ENCODE results near the gene STC2. TPM values are rescaled to one million over a fixed set of nuclear protein-coding genes. Genes with fewer than 3 reads are reported as not detected.
"Not testable (repeated sequence)": the region's sequence is repeated elsewhere in the genome, so short reads cannot be mapped to it uniquely, and the experiment has no call there.

The STC2 gene
- total RNA-seq, 1 experiment from 2014 or later: 224 TPM

- H3K27ac Mint-ChIP-seq (ENCODE audit: unreplicated experiment): no peak overlapping the region
- ChIA-PET POLR2A (no interaction called here), CTCF (no interaction called here)
- no peaks in the 10 kb centered on the region; the same call in 1 of the 2 replicates for H3K27me3 ChIP-seq (replicated peaks; ENCODE audit: control insufficient read depth, insufficient read depth, low read length)
- no peaks in the 10 kb centered on the region for H3K9me3 ChIP-seq
- H3K36me3 Mint-ChIP-seq (ENCODE audit: insufficient read depth, unreplicated experiment): no peaks in the 10 kb centered on the region
- intact Hi-C loops (cut with micrococcal nuclease; ENCODE audit: unreplicated experiment): no loop called here
- peaks cover 12% of the 10 kb centered on the region for H3K9me3 Mint-ChIP-seq (ENCODE audit: unreplicated experiment)
- DNase-seq: no peak
- no peak for TF ChIP-seq CTCF (IDR thresholded peaks at IDR 0.05; ENCODE audit: insufficient read depth in 1 of 2, low read depth in 1 of 2, low read length in 1 of 2, severe bottlenecking in 1 of 2, unreplicated experiment in 1 of 2)
- no TSS peak for BruUV-seq (replicated peaks)
- peaks cover 8% of the 10 kb centered on the region for H3K4me1 Mint-ChIP-seq (ENCODE audit: low read depth, unreplicated experiment)
- no peak overlapping the region for H3K4me3 Mint-ChIP-seq (ENCODE audit: unreplicated experiment)
- H3K27me3 Mint-ChIP-seq (ENCODE audit: insufficient read depth, unreplicated experiment): peaks cover 12% of the 10 kb centered on the region
- H3K4me3 ChIP-seq (ENCODE audit: low read depth, low read length): no peak overlapping the region
- peaks cover 8% of the 10 kb centered on the region; the same call in 1 of the 2 replicates for H3K4me1 ChIP-seq
- H3K36me3 ChIP-seq (ENCODE audit: control insufficient read depth, insufficient read depth, low read length): no peaks in the 10 kb centered on the region
These were observed 39.6 kb downstream of the STC2 start for GRCh38 chr5:173288632-173289031.

- ChIA-PET POLR2A (no interaction called here), CTCF (interaction anchor here (1.5 kb wide), 1 partner anchor 9 kb away, joined by 3 read pairs; no protein-coding TSS in a partner anchor)
- no peak for TF ChIP-seq CTCF (IDR thresholded peaks at IDR 0.05; ENCODE audit: insufficient read depth in 1 of 2, low read depth in 1 of 2, low read length in 1 of 2, severe bottlenecking in 1 of 2, unreplicated experiment in 1 of 2)
- Mint-ChIP-seq H3K4me1 (ENCODE audit: low read depth, unreplicated experiment) (peaks cover 8% of the 10 kb centered on the region), H3K9me3 (ENCODE audit: unreplicated experiment) (peaks cover 12% of the 10 kb centered on the region), H3K4me3 (ENCODE audit: unreplicated experiment) (no peak overlapping the region), H3K27ac (ENCODE audit: unreplicated experiment) (no peak overlapping the region), H3K27me3 (ENCODE audit: insufficient read depth, unreplicated experiment) (peaks cover 12% of the 10 kb centered on the region), H3K36me3 (ENCODE audit: insufficient read depth, unreplicated experiment) (no peaks in the 10 kb centered on the region)
- H3K4me3 ChIP-seq (ENCODE audit: low read depth, low read length): no peak overlapping the region
- no TSS peak for BruUV-seq (replicated peaks)
- H3K36me3 ChIP-seq (ENCODE audit: control insufficient read depth, insufficient read depth, low read length): no peaks in the 10 kb centered on the region
- intact Hi-C loops (cut with micrococcal nuclease; ENCODE audit: unreplicated experiment): no loop called here
- no peak for DNase-seq
- peaks cover 13% of the 10 kb centered on the region; the same call in 1 of the 2 replicates for H3K4me1 ChIP-seq
- H3K27me3 ChIP-seq (replicated peaks; ENCODE audit: control insufficient read depth, insufficient read depth, low read length): no peaks in the 10 kb centered on the region
- H3K9me3 ChIP-seq: no peaks in the 10 kb centered on the region
These were observed 41.1 kb downstream of the STC2 start for GRCh38 chr5:173287086-173287485.

GRCh38 chr5:173284343-173284958, 43.8 kb downstream of the STC2 start:
- POLR2A ChIA-PET; DNase-seq; H3K36me3 Mint-ChIP-seq (ENCODE audit: insufficient read depth, unreplicated experiment); H3K36me3 ChIP-seq (ENCODE audit: control insufficient read depth, insufficient read depth, low read length); H3K4me3 ChIP-seq (ENCODE audit: low read depth, low read length); H3K4me1 Mint-ChIP-seq (ENCODE audit: low read depth, unreplicated experiment); H3K9me3 ChIP-seq; H3K4me1 ChIP-seq; H3K27me3 ChIP-seq (replicated peaks; ENCODE audit: control insufficient read depth, insufficient read depth, low read length); BruUV-seq (replicated peaks); H3K27ac Mint-ChIP-seq (ENCODE audit: unreplicated experiment): not testable (repeated sequence)
- Mint-ChIP-seq H3K27me3 (ENCODE audit: insufficient read depth, unreplicated experiment) (peaks cover 14% of the 10 kb centered on the region), H3K9me3 (ENCODE audit: unreplicated experiment) (peaks cover 12% of the 10 kb centered on the region), H3K4me3 (ENCODE audit: unreplicated experiment) (peak overlapping the region; percentile 73)
- CTCF ChIA-PET: interaction anchor here (1.0 to 1.1 kb wide), 2 partner anchors 8 to 578 kb away, joined by 3 to 5 read pairs; no protein-coding TSS in a partner anchor
- intact Hi-C loops (cut with micrococcal nuclease; ENCODE audit: unreplicated experiment): loop anchor here (5.0 kb wide), 1 partner anchor 227 kb away; the partner anchor contains the start of gene CREBRF

Data from Caco-2 (cell line).